ENCODE data around the gene NCOR1. TPM values are rescaled to one million over a fixed set of nuclear protein-coding genes. Genes with fewer than 3 reads are reported as not detected.
"Not testable (repeated sequence)": the region's sequence is repeated elsewhere in the genome, so short reads cannot be mapped to it uniquely, and the experiment has no call there.

NCOR1 gene
- total RNA-seq, 1 donor: 86.9 TPM

DNA sequence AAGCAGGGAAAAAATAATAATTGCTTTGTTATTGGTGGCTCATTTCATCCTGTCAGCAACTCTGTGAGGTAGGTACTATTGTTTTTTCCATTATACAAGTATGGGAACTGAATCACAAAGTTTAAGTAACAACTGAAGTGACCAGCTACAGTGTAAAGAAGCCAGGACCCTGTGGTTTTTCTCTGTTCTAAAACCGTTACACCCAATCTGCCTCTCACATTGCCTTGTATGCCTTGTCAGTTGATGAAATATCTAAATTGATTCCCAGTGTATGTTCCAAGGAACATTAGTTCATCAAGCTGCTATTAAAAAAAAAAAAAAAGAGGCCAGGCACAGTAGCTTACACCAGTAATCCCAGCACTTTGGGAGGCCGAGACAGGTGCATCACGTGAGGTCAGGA, 7.1 kb upstream of the NCOR1 start:
- Histone ChIP-seq H3K4me2 (ENCODE audit: insufficient read depth, low read length) (no peak overlapping the region), H3K27ac (ENCODE audit: low read depth, low read length) (no peak overlapping the region), H3K4me1 (ENCODE audit: insufficient read depth, low read length) (peaks cover 9% of the 10 kb centered on the region), H3K27me3 (ENCODE audit: insufficient read depth, low read length) (no peaks in the 10 kb centered on the region), H3K36me3 (ENCODE audit: insufficient read depth, low read length) (no peaks in the 10 kb centered on the region), H3K9me3 (ENCODE audit: low read depth, low read length) (no peaks in the 10 kb centered on the region), H4K20me1 (ENCODE audit: insufficient read depth, low read length) (no peaks in the 10 kb centered on the region), H3K79me2 (ENCODE audit: insufficient read depth, low read length) (peaks cover 58% of the 10 kb centered on the region), H3K4me3 (ENCODE audit: insufficient read depth, low read length) (no peak overlapping the region), H2AFZ (ENCODE audit: low read length) (no peak overlapping the region)
- TF ChIP-seq, protein P1, sequence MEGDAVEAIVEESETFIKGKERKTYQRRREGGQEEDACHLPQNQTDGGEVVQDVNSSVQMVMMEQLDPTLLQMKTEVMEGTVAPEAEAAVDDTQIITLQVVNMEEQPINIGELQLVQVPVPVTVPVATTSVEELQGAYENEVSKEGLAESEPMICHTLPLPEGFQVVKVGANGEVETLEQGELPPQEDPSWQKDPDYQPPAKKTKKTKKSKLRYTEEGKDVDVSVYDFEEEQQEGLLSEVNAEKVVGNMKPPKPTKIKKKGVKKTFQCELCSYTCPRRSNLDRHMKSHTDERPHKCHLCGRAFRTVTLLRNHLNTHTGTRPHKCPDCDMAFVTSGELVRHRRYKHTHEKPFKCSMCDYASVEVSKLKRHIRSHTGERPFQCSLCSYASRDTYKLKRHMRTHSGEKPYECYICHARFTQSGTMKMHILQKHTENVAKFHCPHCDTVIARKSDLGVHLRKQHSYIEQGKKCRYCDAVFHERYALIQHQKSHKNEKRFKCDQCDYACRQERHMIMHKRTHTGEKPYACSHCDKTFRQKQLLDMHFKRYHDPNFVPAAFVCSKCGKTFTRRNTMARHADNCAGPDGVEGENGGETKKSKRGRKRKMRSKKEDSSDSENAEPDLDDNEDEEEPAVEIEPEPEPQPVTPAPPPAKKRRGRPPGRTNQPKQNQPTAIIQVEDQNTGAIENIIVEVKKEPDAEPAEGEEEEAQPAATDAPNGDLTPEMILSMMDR (IDR thresholded peaks at IDR 0.05; ENCODE audit: extremely low read depth, low read depth, low read length): no peak
- DNase-seq (ENCODE audit: insufficient read length, low spot score, missing footprints): no peak

DNA sequence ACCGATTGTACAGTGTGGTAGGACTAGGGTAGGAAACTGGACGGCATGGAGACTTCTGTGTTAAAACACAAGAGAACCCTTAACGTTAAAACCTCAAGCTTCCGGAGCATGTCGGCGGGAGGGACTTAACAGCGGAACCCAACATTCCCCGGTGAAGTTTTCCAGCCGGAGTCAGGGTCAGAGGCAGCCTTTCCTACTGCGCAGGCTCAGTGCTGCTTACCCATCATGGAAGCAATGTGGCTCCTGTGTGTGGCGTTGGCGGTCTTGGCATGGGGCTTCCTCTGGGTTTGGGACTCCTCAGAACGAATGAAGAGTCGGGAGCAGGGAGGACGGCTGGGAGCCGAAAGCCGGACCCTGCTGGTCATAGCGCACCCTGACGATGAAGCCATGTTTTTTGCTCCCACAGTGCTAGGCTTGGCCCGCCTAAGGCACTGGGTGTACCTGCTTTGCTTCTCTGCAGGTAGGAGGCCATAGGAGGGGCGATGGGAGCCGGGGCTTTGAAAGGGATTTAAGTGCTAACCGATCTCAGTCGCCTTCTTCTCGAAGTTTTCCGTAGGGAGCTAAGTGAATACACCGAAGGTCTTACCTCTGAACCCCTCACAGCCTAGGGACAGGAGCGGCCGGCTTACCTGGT, 1.8 kb upstream of the NCOR1 start, which contains the start of gene PIGL:
PIGL (plus strand) TSS at position 209 of the 634 bp plus-strand sequence; CDS start at position 226, 17 bp downstream.
- Histone ChIP-seq H3K4me3 (ENCODE audit: insufficient read depth, low read length) (peak within 1 kb of the TSS; percentile 94), H3K36me3 (ENCODE audit: insufficient read depth, low read length) (no peaks in the 10 kb centered on the region), H3K27ac (ENCODE audit: low read depth, low read length) (peak within 1 kb of the TSS; percentile 81), H3K4me1 (ENCODE audit: insufficient read depth, low read length) (peaks cover 24% of the 10 kb centered on the region), H3K4me2 (ENCODE audit: insufficient read depth, low read length) (peak within 1 kb of the TSS; percentile 88), H2AFZ (ENCODE audit: low read length) (peak within 1 kb of the TSS; percentile 97), H4K20me1 (ENCODE audit: insufficient read depth, low read length) (peaks cover 15% of the 10 kb centered on the region), H3K9me3 (ENCODE audit: low read depth, low read length) (no peaks in the 10 kb centered on the region), H3K79me2 (ENCODE audit: insufficient read depth, low read length) (peaks cover 78% of the 10 kb centered on the region), H3K27me3 (ENCODE audit: insufficient read depth, low read length) (no peaks in the 10 kb centered on the region)
- peak; percentile 94 for DNase-seq (ENCODE audit: insufficient read length, low spot score, missing footprints)
- TF ChIP-seq, protein P1 (IDR thresholded peaks at IDR 0.05; ENCODE audit: extremely low read depth, low read depth, low read length): no peak

DNA sequence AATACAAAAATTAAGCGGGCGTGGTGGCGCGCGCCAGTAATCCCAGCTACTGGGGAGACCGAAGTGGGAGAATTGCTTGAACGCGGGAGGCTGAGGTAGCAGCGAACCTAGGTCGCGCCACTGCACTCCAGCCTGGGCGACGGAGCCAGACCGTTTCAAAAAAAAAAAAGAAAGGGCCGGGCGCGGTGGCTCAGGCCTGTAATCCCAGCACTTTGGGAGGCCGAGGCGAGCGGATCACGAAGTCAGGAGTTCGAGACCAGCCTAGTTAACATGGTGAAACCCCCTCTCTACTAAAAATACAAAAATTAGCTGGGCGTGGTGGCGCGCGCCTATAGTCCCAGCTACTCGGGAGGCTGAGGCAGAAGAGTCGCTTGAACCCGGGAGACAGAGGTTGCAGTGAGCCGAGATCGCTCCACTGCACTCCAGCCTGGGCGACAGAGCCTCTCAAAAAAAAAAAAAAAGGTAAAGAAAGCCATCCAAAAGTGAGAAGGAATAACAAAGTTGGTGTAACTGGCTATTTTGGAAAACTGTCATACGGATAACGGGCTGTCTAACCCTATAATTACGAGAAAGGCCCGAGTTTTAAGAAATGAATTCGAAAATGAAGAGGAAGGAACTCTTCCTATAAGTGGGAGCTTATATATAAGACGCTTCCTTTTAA, 1.1 kb upstream of the NCOR1 start:
- Histone ChIP-seq H3K27ac (ENCODE audit: low read depth, low read length) (peak overlapping the region; percentile 81), H4K20me1 (ENCODE audit: insufficient read depth, low read length) (peaks cover 18% of the 10 kb centered on the region), H2AFZ (ENCODE audit: low read length) (peak overlapping the region; percentile 97), H3K4me1 (ENCODE audit: insufficient read depth, low read length) (peaks cover 24% of the 10 kb centered on the region), H3K4me3 (ENCODE audit: insufficient read depth, low read length) (peak overlapping the region; percentile 94), H3K79me2 (ENCODE audit: insufficient read depth, low read length) (peaks cover 84% of the 10 kb centered on the region), H3K4me2 (ENCODE audit: insufficient read depth, low read length) (peak overlapping the region; percentile 88)
- DNase-seq (ENCODE audit: insufficient read length, low spot score, missing footprints); H3K27me3 ChIP-seq (ENCODE audit: insufficient read depth, low read length); H3K36me3 ChIP-seq (ENCODE audit: insufficient read depth, low read length); H3K9me3 ChIP-seq (ENCODE audit: low read depth, low read length): not testable (repeated sequence)

DNA sequence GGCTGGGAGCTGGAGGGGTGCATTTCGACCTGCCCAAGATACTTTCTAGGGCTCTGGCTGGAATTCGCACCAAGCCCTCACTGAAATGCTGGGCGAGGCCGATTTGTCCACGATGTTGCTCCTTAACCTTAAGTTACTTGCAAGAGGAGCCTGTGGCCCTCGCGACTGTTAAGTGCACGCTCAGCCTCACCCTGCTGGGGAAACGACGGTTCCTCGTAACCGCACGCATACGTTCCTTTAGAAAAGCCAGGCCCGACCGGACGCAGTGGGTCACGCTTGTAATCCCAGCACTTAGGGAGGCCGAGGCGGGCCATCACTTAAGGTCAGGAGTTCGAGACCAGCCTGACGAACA, 607 bp upstream of the NCOR1 start:
- DNase-seq (ENCODE audit: insufficient read length, low spot score, missing footprints): peak; percentile 74
- H3K9me3 ChIP-seq (ENCODE audit: low read depth, low read length): no peaks in the 10 kb centered on the region
- peaks cover 22% of the 10 kb centered on the region for H4K20me1 ChIP-seq (ENCODE audit: insufficient read depth, low read length)

More for the DNA sequence above, 607 bp upstream of the NCOR1 start:
- TF ChIP-seq, protein P1 (IDR thresholded peaks at IDR 0.05; ENCODE audit: extremely low read depth, low read depth, low read length): no peak
- H3K27ac ChIP-seq (ENCODE audit: low read depth, low read length): peak overlapping the region; percentile 81
- peak overlapping the region; percentile 88 for H3K4me2 ChIP-seq (ENCODE audit: insufficient read depth, low read length)
- peak overlapping the region; percentile 77 for H2AFZ ChIP-seq (ENCODE audit: low read length)
- H3K4me1 ChIP-seq (ENCODE audit: insufficient read depth, low read length): peaks cover 24% of the 10 kb centered on the region
- H3K36me3 ChIP-seq (ENCODE audit: insufficient read depth, low read length): no peaks in the 10 kb centered on the region
- H3K4me3 ChIP-seq (ENCODE audit: insufficient read depth, low read length): peak overlapping the region; percentile 94
- H3K27me3 ChIP-seq (ENCODE audit: insufficient read depth, low read length): no peaks in the 10 kb centered on the region
- peaks cover 89% of the 10 kb centered on the region for H3K79me2 ChIP-seq (ENCODE audit: insufficient read depth, low read length)
